H9 (cell line): ENCODE data around the gene RAB11FIP5. TPM values are rescaled to one million over a fixed set of nuclear protein-coding genes. Genes with fewer than 3 reads are reported as not detected.

Experiments used
- DNase-seq: peaks from one replicate; pipeline ENCODE4 v3.0.0-alpha.2; 2017
- H2AFZ ChIP-seq: one replicate; pipeline ENCODE4 v1.6.1; 2013; ENCODE audit warnings: mild to moderate bottlenecking, low read length, control low read depth, moderate library complexity
- H2AK5ac ChIP-seq: 2 replicates; pipeline ENCODE4 v1.6.1; 2013; ENCODE audit warnings: low read length, control low read depth, mixed read lengths; ENCODE audit not compliant: insufficient read length
- H2BK120ac ChIP-seq: one replicate; pipeline ENCODE4 v1.6.1; 2013; ENCODE audit warnings: low read depth, mild to moderate bottlenecking, low read length, control low read depth, inconsistent platforms; ENCODE audit not compliant: poor library complexity, severe bottlenecking
- H2BK12ac ChIP-seq: 2 replicates; pipeline ENCODE4 v1.6.1; 2013; ENCODE audit warnings: low read length, control low read depth, mixed read lengths, low read depth; ENCODE audit not compliant: insufficient read length
- H2BK15ac ChIP-seq: 2 replicates; pipeline ENCODE4 v1.6.1; 2013; ENCODE audit warnings: low read depth, low read length, control low read depth
- H2BK20ac ChIP-seq: one replicate; pipeline ENCODE4 v1.6.1; 2013; ENCODE audit warnings: low read depth, mild to moderate bottlenecking, low read length, control low read depth, inconsistent platforms; ENCODE audit not compliant: poor library complexity, severe bottlenecking
- H2BK5ac ChIP-seq: 2 replicates; pipeline ENCODE4 v1.6.1; 2013; ENCODE audit warnings: low read length, control low read depth, mixed read lengths; ENCODE audit not compliant: insufficient read length
- H3K14ac ChIP-seq: 2 replicates; pipeline ENCODE4 v1.6.1; 2013; ENCODE audit warnings: low read length, control low read depth; ENCODE audit not compliant: insufficient read depth
- H3K18ac ChIP-seq: 2 replicates; pipeline ENCODE4 v1.6.1; 2013; ENCODE audit warnings: low read depth, mild to moderate bottlenecking, mixed read lengths, low read length, control low read depth; ENCODE audit not compliant: insufficient read length
- H3K23ac ChIP-seq: 2 replicates; pipeline ENCODE4 v1.6.1; 2013; ENCODE audit warnings: low read length, control low read depth, mixed read lengths, low read depth; ENCODE audit not compliant: insufficient read length
- H3K23me2 ChIP-seq: 2 replicates; pipeline ENCODE4 v1.6.1; 2013; ENCODE audit warnings: low read depth, mild to moderate bottlenecking, mixed read lengths, low read length, control low read depth; ENCODE audit not compliant: insufficient read length, poor library complexity, severe bottlenecking
- H3K27ac ChIP-seq: 2 replicates; pipeline ENCODE4 v1.5.1; 2013; ENCODE audit warnings: low read length, control low read depth, mixed read lengths, low read depth; ENCODE audit not compliant: insufficient read length
- H3K27me3 ChIP-seq: 2 replicates; pipeline ENCODE4 v1.6.1; 2013; ENCODE audit warnings: low read length, control low read depth, inconsistent platforms; ENCODE audit not compliant: insufficient read depth
- H3K4ac ChIP-seq: 2 replicates; pipeline ENCODE4 v1.6.1; 2013; ENCODE audit warnings: low read depth, mild to moderate bottlenecking, control low read depth, inconsistent platforms, low read length, moderate library complexity
- H3K4me1 ChIP-seq: 2 replicates; pipeline ENCODE4 v1.6.1; 2013; ENCODE audit warnings: low read length, control low read depth, inconsistent platforms; ENCODE audit not compliant: insufficient read depth
- H3K4me2 ChIP-seq: 2 replicates; pipeline ENCODE4 v1.6.1; 2013; ENCODE audit warnings: low read length, control low read depth, mixed read lengths; ENCODE audit not compliant: insufficient read length, insufficient read depth
- H3K56ac ChIP-seq: 2 replicates; pipeline ENCODE4 v1.6.1; 2013; ENCODE audit warnings: low read depth, mild to moderate bottlenecking, mixed read lengths, low read length, control low read depth; ENCODE audit not compliant: insufficient read length
- H3K79me1 ChIP-seq: 2 replicates; pipeline ENCODE4 v1.6.1; 2013; ENCODE audit warnings: low read depth, mild to moderate bottlenecking, moderate library complexity, low read length, control low read depth, inconsistent platforms; ENCODE audit not compliant: insufficient read depth, poor library complexity, severe bottlenecking
- H3K79me2 ChIP-seq: 2 replicates; pipeline ENCODE4 v1.6.1; 2013; ENCODE audit warnings: low read length, control low read depth, inconsistent platforms; ENCODE audit not compliant: insufficient read depth
- H3K9ac ChIP-seq: 2 replicates; pipeline ENCODE4 v1.6.1; 2013; ENCODE audit warnings: low read length, control low read depth, mixed read lengths; ENCODE audit not compliant: insufficient read length; ENCODE audit errors: extremely low read depth
- H3K9me3 ChIP-seq: one replicate; pipeline ENCODE4 v1.6.1; 2013; ENCODE audit warnings: low read depth, low read length, inconsistent platforms; ENCODE audit not compliant: control insufficient read depth
- H3T11ph ChIP-seq: one replicate; pipeline ENCODE4 v1.6.1; 2013; ENCODE audit warnings: mild to moderate bottlenecking, low read length, control low read depth, inconsistent platforms
- H4K20me1 ChIP-seq: one replicate; pipeline ENCODE4 v1.6.1; 2013; ENCODE audit not compliant: control insufficient read depth, insufficient read length, insufficient read depth
- H4K5ac ChIP-seq: 2 replicates; pipeline ENCODE4 v1.6.1; 2013; ENCODE audit warnings: low read depth, mild to moderate bottlenecking, mixed read lengths, low read length, control low read depth; ENCODE audit not compliant: insufficient read length
- H4K8ac ChIP-seq: replicated peaks from 2 replicates; pipeline ENCODE4 v1.6.1; 2013; ENCODE audit warnings: low read length, control low read depth, mixed read lengths, low read depth; ENCODE audit not compliant: insufficient read length
- H4K91ac ChIP-seq: 2 replicates; pipeline ENCODE4 v1.6.1; 2013; ENCODE audit warnings: low read depth, mild to moderate bottlenecking, moderate library complexity, mixed read lengths, low read length, control low read depth; ENCODE audit not compliant: insufficient read length
- H3K27ac Mint-ChIP-seq, 3 experiments: 2 replicates in 2 of 3; 3 replicates in 1 of 3; pipeline ENCODE4 v1.8.0; 2020 to 2021; ENCODE audit warnings: mixed read lengths in 3 of 3, mild to moderate bottlenecking in 1 of 3, moderate library complexity in 1 of 3
- H3K27me3 Mint-ChIP-seq: 2 replicates; pipeline ENCODE4 v1.8.0; 2021; ENCODE audit warnings: low read depth, mild to moderate bottlenecking, moderate library complexity, mixed read lengths
- H3K36me3 Mint-ChIP-seq, 3 experiments: 2 replicates in 2 of 3; 3 replicates in 1 of 3; pipeline ENCODE4 v1.8.0; 2020 to 2021; ENCODE audit warnings: low read depth in 3 of 3, mixed read lengths in 3 of 3; ENCODE audit not compliant: insufficient read depth in 1 of 3
- H3K4me1 Mint-ChIP-seq, 2 experiments: 2 replicates each; pipeline ENCODE4 v1.8.0; 2020; ENCODE audit warnings: mixed read lengths in 2 of 2
- H3K4me3 Mint-ChIP-seq, 2 experiments: 2 replicates in 1 of 2; 3 replicates in 1 of 2; pipeline ENCODE4 v1.8.0; 2020 to 2021; ENCODE audit warnings: mild to moderate bottlenecking in 2 of 2, mixed read lengths in 2 of 2, moderate library complexity in 1 of 2
- H3K9me3 Mint-ChIP-seq, 2 experiments: 2 replicates in 1 of 2; 3 replicates in 1 of 2; pipeline ENCODE4 v1.8.0; 2020; ENCODE audit warnings: mild to moderate bottlenecking in 2 of 2, mixed read lengths in 2 of 2, moderate library complexity in 1 of 2
- CTCF ChIP-seq: fragments of 200-600 bp; sonication (generic); conservative IDR thresholded peaks from 3 replicates; pipeline ENCODE4 v1.8.0; 2021; ENCODE audit warnings: antibody characterized with exemption, mild to moderate bottlenecking
- WGBS: extraction: QIAGEN DNeasy Blood & Tissue Kit; methylation state at CpG from one replicate; pipeline ENCODE4 v1.1.7; 2013; ENCODE audit warnings: missing lambda C conversion rate, low lambda C conversion rate, mixed read lengths; ENCODE audit not compliant: insufficient read length; ENCODE audit errors: extremely low coverage; 5-methylcytosine and 5-hydroxymethylcytosine counted together
- total RNA-seq: library from RNA; stranded (reverse); gene quantifications from 2 replicates; pipeline ENCODE4 v1.2.1, GENCODE V29; 2021

RAB11FIP5 gene
- total RNA-seq, 1 experiment from 2014 or later = 7.1 TPM

GRCh38 chr2:73092146-73092783 lies 20.5 kb downstream of the RAB11FIP5 start:
- Histone ChIP-seq H4K20me1 (no peaks in the 10 kb centered on the region), H2BK15ac (no peak overlapping the region), H3T11ph (no peak overlapping the region), H3K4ac (no peak overlapping the region), H3K56ac (no peak overlapping the region), H2BK120ac (no peak overlapping the region), H2BK5ac (no peak overlapping the region), H4K5ac (no peak overlapping the region), H3K9me3 (no peaks in the 10 kb centered on the region), H3K27ac (no peak overlapping the region), H4K91ac (no peak overlapping the region), H2BK20ac (no peak overlapping the region), H3K79me1 (no peaks in the 10 kb centered on the region), H3K4me2 (no peak overlapping the region), H2BK12ac (no peak overlapping the region), H3K79me2 (no peaks in the 10 kb centered on the region), H3K18ac (no peak overlapping the region), H2AFZ (no peak overlapping the region), H3K27me3 (no peaks in the 10 kb centered on the region), H3K23me2 (no peaks in the 10 kb centered on the region), H3K23ac (no peak overlapping the region), H3K4me1 (no peaks in the 10 kb centered on the region), H3K9ac (no peak overlapping the region), H3K14ac (no peak overlapping the region), H4K8ac (no peak overlapping the region), H2AK5ac (no peak overlapping the region)
- Mint-ChIP-seq H3K9me3 (no peaks in the 10 kb centered on the region), H3K27ac (peak overlapping the region in 1 of 3 experiments; percentile 29; a peak in 1 of 7 replicates), H3K27me3 (no peaks in the 10 kb centered on the region), H3K4me1 (peaks cover 8% of the 10 kb centered on the region in 2 experiments), H3K36me3 (no peaks in the 10 kb centered on the region; a peak in 2 of 7 replicates), H3K4me3 (no peak overlapping the region)
- DNase-seq = no peak
- WGBS = no CpG with 5 or more reads among the region's 7 CpGs
- no peak for TF ChIP-seq CTCF
